Transverse colon (tissue), 4 donors: ENCODE measurements around the gene LPIN1. TPM values are rescaled to one million over a fixed set of nuclear protein-coding genes. Genes with fewer than 3 reads are reported as not detected.

Experiments used
- DNase-seq: peaks from one replicate; pipeline ENCODE4 v3.0.0-alpha.2; 2019
- H3K27ac ChIP-seq, 4 donors: fragments of 200-600 bp; sonication (generic); 2 replicates each; pipeline ENCODE4 v1.5.1; 2016 to 2018; ENCODE audit warnings: inconsistent platforms in 4 of 4
- H3K27me3 ChIP-seq: fragments of 200-600 bp; sonication (generic); 2 replicates; pipeline ENCODE4 v1.5.1; 2017; ENCODE audit warnings: inconsistent platforms
- H3K36me3 ChIP-seq, 4 donors: fragments of 200-600 bp; sonication (generic); 2 replicates each; pipeline ENCODE4 v1.5.1; 2017 to 2019; ENCODE audit warnings: inconsistent platforms in 4 of 4
- H3K4me1 ChIP-seq, 4 donors: fragments of 200-600 bp; sonication (generic); 2 replicates each; pipeline ENCODE4 v1.5.1; 2017 to 2020; ENCODE audit warnings: inconsistent platforms in 4 of 4
- H3K4me3 ChIP-seq, 4 donors: fragments of 200-600 bp; sonication (generic); 1 replicate in 1 of 4; 2 replicates in 3 of 4; pipeline versions ENCODE4 v1.5.1 to v1.6.1; 2017 to 2019; ENCODE audit warnings: inconsistent platforms in 4 of 4
- H3K9me3 ChIP-seq, 2 donors: fragments of 200-600 bp; sonication (generic); 2 replicates each; pipeline ENCODE4 v1.5.1; 2017 to 2019; ENCODE audit warnings: inconsistent platforms in 2 of 2
- EP300 ChIP-seq: sonication (generic); formaldehyde crosslinking; IDR thresholded peaks from one replicate; pipeline ENCODE4 v1.6.1; 2017; ENCODE audit warnings: antibody characterized with exemption, low read depth
- POLR2A ChIP-seq: fragments of 450-650 bp; IDR thresholded peaks from one replicate; pipeline ENCODE4 v1.6.1; 2016; ENCODE audit warnings: antibody characterized with exemption, mild to moderate bottlenecking, moderate library complexity
- POLR2AphosphoS5 ChIP-seq, 3 donors: sonication (generic); formaldehyde crosslinking; IDR thresholded peaks; one replicate each; pipeline ENCODE4 v1.6.1; 2016; ENCODE audit warnings: antibody characterized with exemption in 3 of 3
- WGBS, 2 donors: methylation state at CpG; one replicate each; pipeline ENCODE4 v1.1.5; 2018; ENCODE audit warnings: low coverage in 1 of 2; 5-methylcytosine and 5-hydroxymethylcytosine counted together
- in situ Hi-C, 4 donors: fragments of 200-750 bp; cut with MboI; loops; one replicate each; pipeline versions ENCODE4 v1.15.0 to v1.15.1; 2017; ENCODE audit warnings: low sequenced_read_pairs in 3 of 4, low pct_ligation_motif_present in 1 of 4, low pct_unique_long_range_greater_than_20kb in 1 of 4
- intact Hi-C: fragments of 100-400 bp; cut with DNase I; formaldehyde crosslinking; loops from one replicate; pipeline ENCODE4 v1.15.1; 2023; ENCODE audit warnings: low total_unique reads
- total RNA-seq, 4 donors: library from RNA; depleted of rRNA; stranded (reverse); fragments of >200 nt; gene quantifications; one replicate each; pipeline ENCODE4 v1.1.0, GENCODE V29; 2016
- TF ChIP-seq, protein P1 (sequence below), 5 experiments: fragments of 200-600 bp in 3 of 5; fragments of 450-650 bp in 2 of 5; sonication (generic) in 3 of 5; IDR thresholded peaks; 1 replicate in 2 of 5; 2 replicates in 3 of 5; pipeline ENCODE4 v1.5.1; 2016 to 2017; ENCODE audit warnings: antibody characterized with exemption in 5 of 5, inconsistent platforms in 3 of 5, mild to moderate bottlenecking in 2 of 5, moderate library complexity in 1 of 5

The LPIN1 gene
- total RNA-seq, 4 donors from 2014 or later: 19.7 to 62.1 (median 26.6) TPM

DNA sequence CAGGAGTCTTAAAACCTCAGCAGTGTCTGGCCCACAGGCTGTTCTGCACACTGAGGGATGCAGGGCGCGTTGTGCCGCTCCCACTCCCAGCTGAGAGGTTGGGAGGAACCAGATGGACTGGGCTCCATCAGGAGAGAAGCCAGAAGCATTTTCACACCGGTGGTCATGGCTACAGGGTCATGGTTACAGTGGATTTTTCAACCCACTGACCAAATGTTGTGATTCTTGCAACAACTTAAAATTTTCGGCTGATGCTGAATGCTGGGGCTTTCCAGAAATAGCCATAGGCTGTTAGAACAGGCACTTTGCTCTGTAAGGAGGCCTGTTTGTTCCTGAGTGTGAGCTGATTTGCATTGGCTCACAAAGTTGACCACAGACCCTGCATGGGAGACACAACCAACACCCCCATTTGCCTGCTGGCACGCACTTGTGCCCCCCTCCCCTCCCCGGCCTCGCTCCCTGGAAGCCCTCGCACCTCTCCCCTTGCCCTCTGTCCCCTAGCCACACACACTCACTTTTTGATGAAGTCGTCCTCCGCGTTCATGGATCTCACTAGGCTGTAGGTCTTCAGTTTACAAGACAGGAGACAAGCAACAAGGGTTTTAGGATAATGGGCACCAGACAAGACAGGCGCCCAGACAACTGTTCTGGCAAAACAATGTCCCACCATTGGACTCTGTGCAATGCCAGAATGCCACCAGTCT is 3.4 kb downstream of the LPIN1 start:
- peak; percentile 53 for DNase-seq
- H3K27ac ChIP-seq: peak overlapping the region; percentile 90 to 95 (median 92)

DNA sequence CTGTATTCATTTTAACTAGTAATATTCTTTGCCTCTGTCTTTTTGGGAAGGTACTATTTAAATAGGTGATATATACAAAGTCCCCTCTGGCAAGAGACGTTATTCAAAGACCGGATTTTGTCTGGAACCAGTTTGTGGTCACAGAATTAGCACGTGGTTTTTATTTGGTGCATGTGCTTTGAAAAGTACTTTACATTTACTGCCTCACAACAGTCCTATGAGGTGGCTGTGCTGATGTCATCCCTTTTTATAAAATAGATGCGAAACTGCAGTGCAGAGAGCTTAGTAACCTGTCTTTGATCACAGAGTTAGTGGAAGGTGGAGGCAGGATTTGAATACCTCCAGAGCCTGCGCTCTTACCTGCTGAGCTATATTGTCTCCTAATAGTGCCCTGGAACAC is 4.0 kb downstream of the LPIN1 start:
- intact Hi-C loops (no loop called here), in situ Hi-C loops (loop anchor here in 1 of 4 donors (25.0 kb wide), 1 partner anchor 288 kb away; the partner anchor contains the start of gene E2F6)
- Histone ChIP-seq H3K4me3 (no peak overlapping the region), H3K27me3 (no peaks in the 10 kb centered on the region), H3K27ac (peak overlapping the region; percentile 90 to 95 (median 92)), H3K9me3 (no peaks in the 10 kb centered on the region), H3K36me3 (no peaks in the 10 kb centered on the region), H3K4me1 (peaks cover 15 to 63% (median 45%) of the 10 kb centered on the region in 4 donors)
- 56 to 76% methylated on average over 3 to 5 of the region's 5 CpGs for WGBS, 2 donors
- no peak for DNase-seq
- TF ChIP-seq EP300 (no peak), POLR2A (no peak), POLR2AphosphoS5 (IDR thresholded peaks at IDR 0.05) (peak in 1 of 3 donors; percentile 48)
- TF ChIP-seq, protein P1, sequence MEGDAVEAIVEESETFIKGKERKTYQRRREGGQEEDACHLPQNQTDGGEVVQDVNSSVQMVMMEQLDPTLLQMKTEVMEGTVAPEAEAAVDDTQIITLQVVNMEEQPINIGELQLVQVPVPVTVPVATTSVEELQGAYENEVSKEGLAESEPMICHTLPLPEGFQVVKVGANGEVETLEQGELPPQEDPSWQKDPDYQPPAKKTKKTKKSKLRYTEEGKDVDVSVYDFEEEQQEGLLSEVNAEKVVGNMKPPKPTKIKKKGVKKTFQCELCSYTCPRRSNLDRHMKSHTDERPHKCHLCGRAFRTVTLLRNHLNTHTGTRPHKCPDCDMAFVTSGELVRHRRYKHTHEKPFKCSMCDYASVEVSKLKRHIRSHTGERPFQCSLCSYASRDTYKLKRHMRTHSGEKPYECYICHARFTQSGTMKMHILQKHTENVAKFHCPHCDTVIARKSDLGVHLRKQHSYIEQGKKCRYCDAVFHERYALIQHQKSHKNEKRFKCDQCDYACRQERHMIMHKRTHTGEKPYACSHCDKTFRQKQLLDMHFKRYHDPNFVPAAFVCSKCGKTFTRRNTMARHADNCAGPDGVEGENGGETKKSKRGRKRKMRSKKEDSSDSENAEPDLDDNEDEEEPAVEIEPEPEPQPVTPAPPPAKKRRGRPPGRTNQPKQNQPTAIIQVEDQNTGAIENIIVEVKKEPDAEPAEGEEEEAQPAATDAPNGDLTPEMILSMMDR (IDR thresholded peaks at IDR 0.05): no peak

More for the DNA sequence above, 3.4 kb downstream of the LPIN1 start:
- in situ Hi-C loops (loop anchor here in 1 of 4 donors (25.0 kb wide), 1 partner anchor 287 kb away; the partner anchor contains the start of gene E2F6), intact Hi-C loops (loop anchor here (1.0 kb wide), 1 partner anchor 29 kb away; no protein-coding TSS in a partner anchor)
- H3K4me3 ChIP-seq: no peak overlapping the region
- no peaks in the 10 kb centered on the region for H3K27me3 ChIP-seq
- no peaks in the 10 kb centered on the region for H3K9me3 ChIP-seq
- H3K4me1 ChIP-seq: peaks cover 17 to 66% (median 48%) of the 10 kb centered on the region in 4 donors
- 65% methylated on average over 13 of the region's 13 CpGs; no CpG with 5 or more reads in 1 of the 2 donors for WGBS, 2 donors
- TF ChIP-seq EP300 (no peak), POLR2AphosphoS5 (IDR thresholded peaks at IDR 0.05) (no peak), POLR2A (no peak)
- TF ChIP-seq, protein P1 (IDR thresholded peaks at IDR 0.05): no peak
- H3K36me3 ChIP-seq: no peaks in the 10 kb centered on the region

DNA sequence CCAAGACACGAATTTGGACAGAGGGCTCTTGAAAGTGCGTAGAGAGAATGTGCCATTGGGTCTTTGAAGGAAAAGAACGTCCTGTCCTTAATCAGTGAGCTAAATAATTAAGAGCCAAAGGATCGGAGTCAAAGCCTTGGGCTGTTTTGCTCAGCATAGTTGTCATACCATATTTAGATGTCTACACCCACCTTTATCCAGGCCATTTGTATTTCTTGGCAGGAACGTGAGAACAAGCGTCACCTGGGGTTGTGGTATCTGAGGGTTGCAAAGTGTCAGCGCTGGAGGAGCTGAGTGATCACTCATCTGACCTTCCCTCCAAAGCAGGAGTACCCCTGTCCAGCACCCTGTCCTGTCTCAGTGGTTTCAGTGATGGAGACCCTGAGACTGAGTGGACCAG is 4.5 kb downstream of the LPIN1 start:
- TF ChIP-seq EP300: no peak
- no peak for TF ChIP-seq POLR2A
- no peak for TF ChIP-seq POLR2AphosphoS5 (IDR thresholded peaks at IDR 0.05)
- TF ChIP-seq, protein P1 (IDR thresholded peaks at IDR 0.05): no peak
- intact Hi-C loops (no loop called here), in situ Hi-C loops (loop anchor here in 1 of 4 donors (25.0 kb wide), 1 partner anchor 289 kb away; the partner anchor contains the start of gene E2F6)
- H3K9me3 ChIP-seq: no peaks in the 10 kb centered on the region
- peak; percentile 55 for DNase-seq
- H3K27ac ChIP-seq: peak overlapping the region; percentile 28 to 68 (median 45)
- WGBS, 2 donors: 71 to 83% methylated on average over 4 to 7 of the region's 7 CpGs
- no peaks in the 10 kb centered on the region for H3K36me3 ChIP-seq
- peaks cover 15 to 58% (median 43%) of the 10 kb centered on the region in 4 donors for H3K4me1 ChIP-seq
- no peak overlapping the region for H3K4me3 ChIP-seq
- H3K27me3 ChIP-seq: no peaks in the 10 kb centered on the region

DNA sequence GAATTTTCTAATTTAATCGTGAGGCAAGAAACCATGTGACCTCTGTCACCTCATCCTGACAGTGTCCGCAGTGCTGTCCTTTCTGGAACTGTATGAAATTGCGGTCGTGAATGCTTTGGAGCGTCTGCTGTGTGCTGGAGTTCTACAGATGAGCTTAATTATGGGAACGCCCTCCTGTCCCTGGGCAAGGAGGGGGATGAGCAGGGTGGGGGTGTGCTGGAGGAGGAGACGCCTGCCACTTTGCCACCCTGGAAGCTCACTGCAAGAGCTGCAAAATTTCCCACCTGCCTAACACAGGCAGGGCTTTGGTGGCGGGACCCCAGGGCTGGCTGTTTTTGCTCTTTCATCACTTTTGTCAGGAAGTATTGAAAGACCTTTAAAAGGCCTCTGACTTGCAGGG is 6.5 kb downstream of the LPIN1 start:
- TF ChIP-seq, protein P1 (IDR thresholded peaks at IDR 0.05): no peak
- TF ChIP-seq EP300: no peak
- no peak for TF ChIP-seq POLR2AphosphoS5 (IDR thresholded peaks at IDR 0.05)
- no peak for TF ChIP-seq POLR2A
- Histone ChIP-seq H3K9me3 (no peaks in the 10 kb centered on the region), H3K27ac (peak overlapping the region; percentile 71 to 92 (median 86)), H3K36me3 (no peaks in the 10 kb centered on the region), H3K27me3 (no peaks in the 10 kb centered on the region), H3K4me1 (peaks cover 15 to 53% (median 31%) of the 10 kb centered on the region in 4 donors), H3K4me3 (no peak overlapping the region)
- WGBS, 2 donors: 33 to 67% methylated on average over 1 to 8 of the region's 8 CpGs
- intact Hi-C loops: no loop called here
- in situ Hi-C loops: loop anchor here in 1 of 4 donors (25.0 kb wide), 1 partner anchor 291 kb away; the partner anchor contains the start of gene E2F6
- DNase-seq: no peak
